Stimulated activated CD4-positive, alpha-beta T cell treated with anti-CD3 and anti-CD28 coated beads, Interleukin-4, amount 100 ng/mL, for 48 hours (primary cell): ENCODE results near the gene SPOCK1.

Experiments used
- DNase-seq, 2 donors: peaks; one replicate each; pipeline ENCODE4 v3.0.0-alpha.2; 2020; ENCODE audit warnings: low read depth in 2 of 2

The SPOCK1 gene

GRCh38 chr5:137221943-137222342 is 277.2 kb downstream of the SPOCK1 start:
- no peak for DNase-seq

DNA sequence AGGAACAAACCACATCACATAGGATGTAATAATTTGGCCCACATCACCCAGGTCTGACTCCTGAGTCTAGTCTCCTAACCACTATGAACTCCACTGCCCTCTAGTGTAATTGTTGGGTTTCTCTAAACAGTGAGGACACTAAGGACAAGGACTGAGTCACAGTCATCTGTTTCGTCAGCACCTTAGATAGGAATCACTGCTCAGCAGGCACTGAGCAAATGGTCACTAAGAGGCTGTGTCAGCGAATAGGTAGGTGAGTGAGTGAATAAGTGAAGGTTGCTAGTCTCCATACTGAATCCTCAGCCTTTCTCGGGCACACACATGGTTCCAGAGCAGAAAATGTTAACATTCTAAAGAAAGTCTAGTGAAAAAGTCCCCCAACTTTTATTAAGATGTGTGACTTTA is 278.6 kb downstream of the SPOCK1 start:
- DNase-seq: no peak

GRCh38 chr5:137218896-137219295 is 280.2 kb downstream of the SPOCK1 start:
- DNase-seq: no peak

DNA sequence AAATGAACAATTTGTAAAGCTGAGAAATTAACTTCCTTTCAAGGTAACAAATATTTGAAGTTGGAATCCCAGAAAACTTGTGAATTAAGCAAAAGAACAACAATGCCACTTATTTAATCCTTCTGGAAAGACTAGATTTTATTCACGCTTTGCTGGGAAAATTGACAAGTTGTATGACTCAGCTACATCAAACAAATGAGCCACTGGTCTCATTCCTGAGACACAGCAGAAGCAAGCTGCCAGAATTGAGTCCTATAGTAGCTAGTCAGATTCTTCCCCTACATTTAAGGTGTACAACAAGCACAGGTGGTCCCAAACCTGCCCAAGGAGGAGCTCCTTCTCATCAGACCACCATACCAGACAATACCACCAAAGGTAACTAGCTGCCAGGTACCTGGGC is 280.7 kb downstream of the SPOCK1 start:
- DNase-seq: no peak

DNA sequence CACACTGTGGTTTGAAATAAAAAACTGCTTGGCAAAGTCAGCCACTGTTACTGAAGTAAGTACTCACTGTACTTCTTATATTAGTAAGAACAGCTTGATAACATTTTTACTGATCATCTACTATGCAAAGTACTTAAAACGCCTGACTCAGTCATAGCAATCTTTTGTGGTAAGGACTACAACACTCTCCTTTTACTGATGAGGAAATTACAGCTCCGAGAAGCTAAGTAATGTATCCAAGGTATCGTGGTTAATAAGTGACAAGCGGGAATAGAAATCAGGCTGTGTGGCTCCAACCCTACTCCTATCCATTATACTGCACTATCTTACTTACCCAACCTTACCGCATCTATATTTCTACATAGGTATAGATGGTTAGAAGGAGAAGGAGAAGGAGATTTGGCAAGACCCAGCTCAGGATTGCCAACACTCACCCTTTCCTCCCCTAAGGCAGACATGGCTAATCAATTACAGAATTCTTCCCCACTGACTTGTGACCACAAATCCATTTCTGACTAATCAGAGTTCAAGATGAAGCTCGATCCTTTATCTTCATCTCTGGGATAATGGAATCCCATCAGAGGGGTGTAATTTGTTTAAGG is 281.4 kb downstream of the SPOCK1 start:
- DNase-seq: no peak

- DNase-seq: no peak
Measured at GRCh38 chr5:137216976-137217598, 282.0 kb downstream of the SPOCK1 start.

DNA sequence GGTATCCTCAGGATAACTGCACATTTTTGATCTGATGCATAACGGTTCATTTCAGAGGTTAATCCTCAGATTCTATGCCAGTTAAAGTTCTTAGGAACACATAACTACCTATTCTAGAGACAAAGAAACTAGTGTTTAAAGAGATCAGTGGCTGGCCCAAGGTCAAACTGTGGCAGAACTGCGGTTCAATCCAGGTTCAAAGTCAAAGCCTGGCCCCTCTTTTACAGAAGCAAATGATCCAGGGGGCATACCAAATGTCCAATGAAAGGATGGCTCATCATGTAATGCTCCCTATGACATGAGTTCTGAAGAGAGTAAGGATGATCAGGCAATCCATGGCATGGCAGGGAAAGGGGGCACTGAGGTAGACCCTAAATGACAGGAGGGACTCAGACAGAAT is 283.3 kb downstream of the SPOCK1 start:
- no peak for DNase-seq

DNA sequence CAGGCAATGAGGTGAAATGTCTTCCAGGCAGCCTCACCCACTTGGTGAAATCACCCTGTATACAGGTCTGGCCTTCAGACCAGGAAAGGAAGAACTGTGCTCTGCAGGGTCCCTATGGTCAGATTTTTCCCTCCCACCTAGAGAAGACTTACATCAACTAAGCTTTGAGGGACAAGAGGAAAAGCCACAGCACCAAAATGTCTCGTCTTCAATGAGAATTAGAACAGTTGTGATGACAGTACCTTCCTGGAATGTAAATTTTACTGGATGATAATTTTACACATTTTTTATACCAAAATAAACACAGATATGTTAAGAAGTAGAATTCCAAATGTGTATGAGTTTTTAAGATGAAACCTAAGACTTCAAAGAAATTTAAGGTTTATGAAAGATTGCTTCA is 283.9 kb downstream of the SPOCK1 start:
- no peak for DNase-seq

- no peak for DNase-seq
Measured at GRCh38 chr5:137214446-137215189, 284.5 kb downstream of the SPOCK1 start.

- no peak for DNase-seq
Measured at GRCh38 chr5:137212471-137212870, 286.7 kb downstream of the SPOCK1 start.

DNA sequence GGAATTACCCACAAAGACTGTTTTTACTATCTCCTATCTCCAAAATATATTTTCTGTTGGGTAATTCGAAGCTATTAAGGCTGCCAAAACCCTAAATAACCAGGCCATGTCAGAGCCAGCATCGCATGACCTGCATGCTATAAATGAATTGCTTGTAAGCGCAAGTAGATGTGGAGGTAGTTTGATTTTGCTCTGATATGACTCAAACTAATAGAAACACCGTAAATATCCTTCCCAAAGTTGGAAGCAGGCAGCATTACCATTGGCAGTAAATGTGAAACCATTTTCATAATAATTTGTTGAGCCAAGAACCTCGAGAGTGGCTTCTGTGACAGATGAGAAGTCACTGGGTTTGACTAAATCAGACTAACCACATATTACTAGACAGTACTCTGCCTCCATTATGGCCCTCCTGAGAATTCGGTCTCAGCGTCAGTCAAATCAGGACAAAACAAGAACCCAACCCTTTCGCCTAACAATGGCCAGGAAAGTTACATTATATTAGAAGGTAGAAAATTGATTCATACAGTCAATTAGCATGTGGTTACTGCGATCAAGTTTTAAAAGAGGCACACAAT is 289.8 kb downstream of the SPOCK1 start:
- DNase-seq: no peak

DNA sequence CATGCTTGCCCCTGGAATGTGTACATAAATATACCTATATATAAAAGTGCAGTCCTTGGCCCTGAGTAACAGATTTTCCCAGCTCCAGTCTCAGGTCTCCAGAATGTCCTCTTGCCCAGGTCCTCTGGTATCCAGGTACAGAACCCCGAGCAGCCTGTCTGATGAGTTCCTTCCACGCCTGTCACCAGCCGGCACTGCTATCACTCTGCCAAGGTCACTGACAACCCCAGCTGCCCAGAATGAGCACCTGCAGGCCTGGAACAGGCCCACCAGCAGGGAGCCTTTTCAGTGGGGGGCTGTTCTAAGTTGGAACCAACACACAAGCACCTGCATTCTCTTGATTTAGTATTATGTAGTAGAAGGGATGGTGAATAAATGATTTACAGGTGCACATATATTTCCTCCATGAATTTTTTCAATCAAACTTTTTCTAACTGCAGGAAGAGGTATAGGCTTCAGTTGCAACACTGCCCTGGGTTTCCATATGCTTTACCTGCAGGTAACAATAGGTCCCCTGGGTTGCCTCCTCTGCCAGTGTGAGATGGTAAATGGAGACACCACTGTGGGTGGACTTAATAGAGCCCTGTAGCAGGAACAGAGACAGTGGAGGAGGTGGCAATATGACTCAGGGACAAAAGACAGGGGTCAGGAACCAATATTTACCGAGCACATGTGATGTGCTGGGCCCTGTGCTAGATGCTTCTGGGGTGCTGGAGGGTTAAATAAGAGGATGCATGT is 291.9 kb downstream of the SPOCK1 start:
- no peak for DNase-seq

GRCh38 chr5:137206030-137206715 is 293.0 kb downstream of the SPOCK1 start:
- no peak for DNase-seq

GRCh38 chr5:137205231-137206027 is 293.7 kb downstream of the SPOCK1 start:
- DNase-seq: no peak

GRCh38 chr5:137203011-137203632 is 296.0 kb downstream of the SPOCK1 start:
- no peak for DNase-seq

DNA sequence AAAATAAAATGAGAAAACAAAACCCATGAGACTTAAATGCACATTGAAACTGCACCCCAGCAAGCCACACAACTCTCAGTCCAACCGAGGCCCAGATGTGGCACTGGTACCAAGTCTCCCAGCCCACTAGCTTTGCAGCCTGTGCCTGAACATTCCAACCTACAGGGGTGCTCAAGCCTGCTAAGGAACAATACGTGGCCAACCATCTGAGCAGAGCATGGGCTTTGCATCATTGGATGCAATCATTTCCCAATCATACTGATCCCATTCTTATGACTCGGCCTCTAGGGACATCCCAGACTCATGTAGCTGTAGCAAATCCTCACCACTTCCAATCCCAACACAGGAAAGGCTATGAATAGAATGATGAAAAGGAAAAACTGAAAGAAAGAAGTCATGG is 297.2 kb downstream of the SPOCK1 start:
- DNase-seq: no peak

GRCh38 chr5:137200906-137201700 is 298.0 kb downstream of the SPOCK1 start:
- DNase-seq: no peak

DNA sequence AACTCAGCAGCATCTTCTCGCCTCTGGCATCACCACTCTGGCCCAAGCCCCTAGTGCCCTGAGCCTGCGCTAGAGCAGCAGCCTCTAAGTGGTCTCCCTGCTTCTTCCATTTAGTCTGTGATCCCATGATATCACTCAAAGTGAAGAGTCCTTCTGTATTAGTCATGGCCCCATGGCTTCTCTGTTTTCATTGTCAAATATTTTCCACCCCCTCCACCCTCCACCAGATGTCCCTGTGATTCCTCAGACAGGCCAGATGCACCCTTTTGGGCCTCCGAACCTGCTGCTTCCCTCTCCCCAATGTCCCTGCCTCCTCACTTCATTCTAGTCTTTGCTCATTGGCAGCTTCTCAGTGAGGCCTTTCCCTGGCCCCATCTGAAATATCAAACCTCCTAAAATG is 299.2 kb downstream of the SPOCK1 start:
- DNase-seq: no peak

DNA sequence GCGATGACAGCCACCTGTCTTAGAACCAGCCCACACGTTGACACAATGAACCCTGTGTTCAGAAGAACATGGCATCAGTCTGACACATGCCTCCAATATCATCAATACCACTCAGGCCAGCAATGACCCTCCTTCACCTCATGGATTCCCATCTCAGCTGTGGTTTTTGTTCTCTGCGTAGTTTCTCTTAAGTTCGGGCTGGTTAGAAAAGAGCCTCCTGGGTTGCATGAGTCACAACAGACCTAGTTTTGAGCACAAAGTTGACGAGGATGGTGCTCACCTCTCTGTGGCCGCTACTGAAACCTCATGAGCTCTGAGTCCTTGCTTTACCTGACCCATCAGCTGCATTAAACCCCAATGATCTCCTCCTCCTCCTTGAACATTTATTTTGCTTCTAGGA is 299.9 kb downstream of the SPOCK1 start:
- no peak for DNase-seq
